K562 (cell line): ENCODE data around the gene ETV3L. TPM values are rescaled to one million over a fixed set of nuclear protein-coding genes. Genes with fewer than 3 reads are reported as not detected.

ENCODE experiments used
- ATAC-seq: fragments of 200-7000 bp; cut with Tn5 transposase; 3 replicates; pipeline ENCODE4 v1.9.1; 2020; ENCODE audit warnings: moderate library complexity
- BruUV-seq: library from RNA; stranded (reverse); fragments of 400-500 nt; replicated peaks from 2 replicates; lab custom pipeline; 2021; lab: Mats Ljungman, UMichigan
- CTCF ChIA-PET: fragments of 300-600 bp; formaldehyde crosslinking; extraction: SDS; loops from one replicate; lab custom pipeline; 2021; ENCODE audit warnings: low intra/inter-chr PET ratio; lab: Yijun Ruan, JAX
- POLR2A ChIA-PET: fragments of 300-600, 350-650 bp; sonication (Branson Sonifier 250); formaldehyde crosslinking; extraction: SDS; loops from one replicate; lab custom pipeline; 2021; ENCODE audit warnings: antibody characterized with exemption, inconsistent platforms; lab: Yijun Ruan, JAX
- DNase-seq, 4 experiments: peaks; one replicate each; pipeline versions ENCODE4 v3.0.0 to v3.0.0-alpha.2; 2011 to 2018; ENCODE audit warnings: low spot score in 3 of 4, mixed read lengths in 3 of 4; ENCODE audit errors: extremely low read depth in 1 of 4
- FAIRE-seq: peaks from 2 replicates; lab custom pipeline; 2011; peaks lifted over from hg19 to GRCh38; lab: Jason Lieb, UNC
- H2AFZ ChIP-seq: 2 replicates; pipeline ENCODE4 v1.6.0; 2011; ENCODE audit warnings: low read depth, low read length, control low read depth, inconsistent platforms
- H3K27ac ChIP-seq: fragments of 200-600 bp; 3 replicates; pipeline ENCODE4 v1.8.0; 2011; ENCODE audit warnings: low read depth, mild to moderate bottlenecking, control low read depth, inconsistent platforms, low read length, moderate library complexity, mixed read lengths; ENCODE audit errors: extremely low read depth
- H3K27me3 ChIP-seq, 2 experiments: fragments of 300-600 bp in 1 of 2; 2 replicates in 1 of 2; 3 replicates in 1 of 2; pipeline versions ENCODE4 v1.6.0 to v1.8.0; 2011; ENCODE audit warnings: inconsistent platforms in 2 of 2, low read length in 2 of 2, mild to moderate bottlenecking in 1 of 2, mixed read lengths in 1 of 2, moderate library complexity in 1 of 2; ENCODE audit not compliant: control insufficient read depth in 2 of 2, insufficient read depth in 2 of 2
- H3K36me3 ChIP-seq: fragments of 300-600 bp; 3 replicates; pipeline ENCODE4 v1.8.0; 2011; ENCODE audit warnings: mild to moderate bottlenecking, low read length, inconsistent platforms; ENCODE audit not compliant: control insufficient read depth, insufficient read depth
- H3K4me1 ChIP-seq, 2 experiments: fragments of 200-600 bp in 1 of 2; replicated peaks in 1 of 2; 2 replicates in 1 of 2; 3 replicates in 1 of 2; pipeline versions ENCODE4 v1.5.1 to v1.8.0; 2011; ENCODE audit warnings: inconsistent platforms in 2 of 2, low read length in 2 of 2, mild to moderate bottlenecking in 1 of 2, mixed read lengths in 1 of 2, moderate library complexity in 1 of 2; ENCODE audit not compliant: control insufficient read depth in 2 of 2, insufficient read depth in 2 of 2
- H3K4me2 ChIP-seq: 2 replicates; pipeline ENCODE4 v1.6.1; 2011; ENCODE audit warnings: low read length, control low read depth, inconsistent platforms, mixed read lengths; ENCODE audit not compliant: insufficient read depth
- H3K4me3 ChIP-seq: fragments of 200-600 bp; sonication (generic), shearing (Covaris generic); 2 replicates; pipeline ENCODE4 v1.5.1; 2016; ENCODE audit warnings: control low read depth, inconsistent platforms
- H3K79me2 ChIP-seq: fragments of 200-600 bp; 3 replicates; pipeline ENCODE4 v1.8.0; 2011; ENCODE audit warnings: low read length, inconsistent platforms; ENCODE audit not compliant: control insufficient read depth, insufficient read depth
- H3K9ac ChIP-seq, 2 experiments: 2 replicates each; pipeline versions ENCODE4 v1.6.0 to v1.6.1; 2011; ENCODE audit warnings: low read depth in 2 of 2, low read length in 2 of 2, control low read depth in 1 of 2, inconsistent platforms in 1 of 2, mild to moderate bottlenecking in 1 of 2, mixed read lengths in 1 of 2; ENCODE audit not compliant: insufficient read depth in 1 of 2
- H3K9me1 ChIP-seq: one replicate; pipeline ENCODE4 v1.6.0; 2011; ENCODE audit warnings: inconsistent platforms, mild to moderate bottlenecking, low read length, moderate library complexity; ENCODE audit not compliant: control insufficient read depth, insufficient read depth
- H3K9me3 ChIP-seq: replicated peaks from 2 replicates; pipeline ENCODE4 v1.5.1; 2011; ENCODE audit warnings: low read depth, low read length, inconsistent platforms; ENCODE audit not compliant: control insufficient read depth, insufficient read depth
- H4K20me1 ChIP-seq: replicated peaks from 2 replicates; pipeline ENCODE4 v1.6.1; 2011; ENCODE audit warnings: low read length, inconsistent platforms, mixed read lengths; ENCODE audit not compliant: control insufficient read depth, insufficient read depth
- BMI1 ChIP-seq: fragments of 150-350 bp; IDR thresholded peaks from 2 replicates; pipeline ENCODE4 v1.6.1; 2014; ENCODE audit warnings: low read length
- BRCA1 ChIP-seq, 2 experiments: fragments of 450-650 bp in 1 of 2; sonication (generic) in 1 of 2; formaldehyde crosslinking in 1 of 2; IDR thresholded peaks; 2 replicates each; pipeline versions ENCODE4 v1.5.0 to v1.6.1; 2017 to 2020; ENCODE audit warnings: mild to moderate bottlenecking in 1 of 2, missing genetic modification reagents in 1 of 2
- CHCHD3 ChIP-seq: fragments of 250-450 bp; sonication (Bioruptor Pico); IDR thresholded peaks from 2 replicates; pipeline ENCODE4 v2.1.2; 2022; ENCODE audit warnings: mild to moderate bottlenecking
- JUNB ChIP-seq: fragments of 450-650 bp; formaldehyde crosslinking; conservative IDR thresholded peaks from 2 replicates; pipeline ENCODE4 v1.4.0; 2020; ENCODE audit warnings: mild to moderate bottlenecking
- MCM5 ChIP-seq: fragments of 450-650 bp; IDR thresholded peaks from 2 replicates; pipeline ENCODE4 v1.6.1; 2016; ENCODE audit warnings: low read depth
- MTA2 ChIP-seq: fragments of 450-650 bp; IDR thresholded peaks from 2 replicates; pipeline ENCODE4 v1.6.1; 2016; ENCODE audit warnings: low read depth
- PTTG1 ChIP-seq: fragments of 450-650 bp; IDR thresholded peaks from 2 replicates; pipeline ENCODE4 v1.6.1; 2016; ENCODE audit warnings: low read depth, mild to moderate bottlenecking, missing genetic modification characterization, missing compliant biosample characterization
- RBM25 ChIP-seq: fragments of 200-400 bp; formaldehyde crosslinking; IDR thresholded peaks from 2 replicates; pipeline ENCODE4 v1.6.1; 2018; ENCODE audit warnings: low read length, low read depth, moderate library complexity; ENCODE audit not compliant: severe bottlenecking
- SLC30A9 ChIP-seq: fragments of 250-450 bp; sonication (Bioruptor Pico); IDR thresholded peaks from 2 replicates; pipeline ENCODE4 v1.8.0; 2022; ENCODE audit warnings: mild to moderate bottlenecking, moderate library complexity
- ZFP91 ChIP-seq: sonication (generic); formaldehyde crosslinking; IDR thresholded peaks from 2 replicates; pipeline ENCODE4 v1.8.0; 2022; ENCODE audit warnings: mild to moderate bottlenecking, missing genetic modification reagents
- WGBS: fragments of 100-300 bp; shearing (Covaris generic); methylation state at CpG from one replicate; pipeline ENCODE4 v1.1.6; 2016; ENCODE audit warnings: low coverage, mixed read lengths; ENCODE audit not compliant: insufficient coverage; ENCODE audit errors: missing lambda C conversion rate; 5-methylcytosine and 5-hydroxymethylcytosine counted together
- in situ Hi-C: fragments of 300-500 bp; cut with MboI; formaldehyde crosslinking; loops from 4 replicates; pipeline ENCODE4 v1.15.0; 2018; ENCODE audit warnings: inconsistent platforms, mixed read lengths
- intact Hi-C: fragments of 100-400 bp; cut with micrococcal nuclease; formaldehyde crosslinking; loops from 2 replicates; pipeline ENCODE4 v1.14.2; 2022
- polyA plus RNA-seq, 8 experiments: library from polyadenylated mRNA; depleted of rRNA in 4 of 8; stranded (reverse) in 5 of 8; unstranded in 3 of 8; fragments of >200 nt; fragmentation: Nextera tagmentation in 2 of 8; fragmentation: Illumina TruSeq in 1 of 8; extraction: Ambion mirVana in 2 of 8; extraction: Trizol in 1 of 8; gene quantifications; 2 replicates each; pipeline versions ENCODE4 v1.2.1 to v1.2.3, GENCODE V29; 2011 to 2014; ENCODE audit warnings: inconsistent platforms in 1 of 8, missing spikeins in 1 of 8
- total RNA-seq, 7 experiments: library from RNA; depleted of rRNA in 6 of 7; stranded (reverse); fragments of >200 nt in 6 of 7; fragmentation: Illumina TruSeq in 2 of 7; extraction: Trizol in 2 of 7; gene quantifications; 2 replicates each; pipeline versions ENCODE4 v1.2.1 to v1.2.3, GENCODE V29; 2011 to 2021; ENCODE audit warnings: low replicate concordance in 1 of 7

The ETV3L gene
- total and polyA plus RNA-seq, 9 of the 15 experiments (the other 6 are each of a cell fraction or from before 2014, with no cell fraction given), result not detected

GRCh38 chr1:157140063-157140588, 40.5 kb upstream of the ETV3L start:
- 66% methylated on average over 2 of the region's 2 CpGs for WGBS
- H3K36me3 ChIP-seq, result peaks cover 13% of the 10 kb centered on the region
- POLR2A ChIA-PET, result interaction anchor here (1.6 to 1.7 kb wide), 2 partner anchors 11 to 13 kb away, joined by 4 to 7 read pairs; no protein-coding TSS in a partner anchor
- H3K9ac ChIP-seq, result no peak overlapping the region
- no peaks in the 10 kb centered on the region for H3K9me1 ChIP-seq
- BruUV-seq, result no TSS peak
- H3K4me2 ChIP-seq, result no peak overlapping the region
- no peak overlapping the region for H2AFZ ChIP-seq
- in situ Hi-C loops (no loop called here), intact Hi-C loops (no loop called here)
- peaks cover 24 to 29% of the 10 kb centered on the region in 2 experiments for H3K4me1 ChIP-seq
- FAIRE-seq (no peak), ATAC-seq (no peak), DNase-seq (no peak)
- peaks cover 27% of the 10 kb centered on the region for H3K79me2 ChIP-seq
- 0 out of 2 replicates have a peak, but pooled peaks cover 9% of the 10 kb centered on the region for H4K20me1 ChIP-seq
- no peaks in the 10 kb centered on the region for H3K9me3 ChIP-seq
- no peak overlapping the region for H3K27ac ChIP-seq
- H3K4me3 ChIP-seq, result no peak overlapping the region
- no peaks in the 10 kb centered on the region for H3K27me3 ChIP-seq
- CTCF ChIA-PET, result no interaction called here
- TF ChIP-seq JUNB (CRISPR knock-in tag) (no peak), SLC30A9 (CRISPR knock-in tag) (no peak), CHCHD3 (CRISPR knock-in tag) (no peak), MTA2 (no peak), ZFP91 (no peak), PTTG1 (tag) (no peak), MCM5 (no peak), BMI1 (no peak), RBM25 (no peak), BRCA1 (IDR thresholded peaks at IDR 0.05) (no peak), BRCA1 (CRISPR knock-in tag; IDR thresholded peaks at IDR 0.05) (no peak)
